ENCODE results near the gene VPS37B. TPM values are rescaled to one million over a fixed set of nuclear protein-coding genes. Genes with fewer than 3 reads are reported as not detected.

VPS37B gene
- total RNA-seq, 1 experiment from 2014 or later, result 18.1 TPM

- Mint-ChIP-seq H3K27ac (no peak overlapping the region), H3K36me3 (no peaks in the 10 kb centered on the region), H3K9me3 (peaks cover 6% of the 10 kb centered on the region), H3K27me3 (ENCODE audit: low read depth) (peaks cover 45% of the 10 kb centered on the region), H3K4me1 (peaks cover 19% of the 10 kb centered on the region), H3K4me3 (no peak overlapping the region)
- POLR2A ChIA-PET, result no interaction called here
- TF ChIP-seq, protein P1, sequence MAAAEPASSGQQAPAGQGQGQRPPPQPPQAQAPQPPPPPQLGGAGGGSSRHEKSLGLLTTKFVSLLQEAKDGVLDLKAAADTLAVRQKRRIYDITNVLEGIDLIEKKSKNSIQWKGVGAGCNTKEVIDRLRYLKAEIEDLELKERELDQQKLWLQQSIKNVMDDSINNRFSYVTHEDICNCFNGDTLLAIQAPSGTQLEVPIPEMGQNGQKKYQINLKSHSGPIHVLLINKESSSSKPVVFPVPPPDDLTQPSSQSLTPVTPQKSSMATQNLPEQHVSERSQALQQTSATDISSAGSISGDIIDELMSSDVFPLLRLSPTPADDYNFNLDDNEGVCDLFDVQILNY (CRISPR knock-in tag; IDR thresholded peaks at IDR 0.05), result no peak
- TF ChIP-seq FOXP1 (CRISPR knock-in tag; IDR thresholded peaks at IDR 0.05; ENCODE audit: borderline replicate concordance) (no peak), PRDM15 (CRISPR knock-in tag; IDR thresholded peaks at IDR 0.05) (no peak), JUN (CRISPR knock-in tag; IDR thresholded peaks at IDR 0.05) (no peak), ZNF232 (CRISPR knock-in tag; IDR thresholded peaks at IDR 0.05) (no peak), CTCF (IDR thresholded peaks at IDR 0.05) (no peak), HMGA2 (CRISPR knock-in tag; IDR thresholded peaks at IDR 0.05) (no peak), KAT7 (CRISPR knock-in tag; IDR thresholded peaks at IDR 0.05; ENCODE audit: borderline replicate concordance) (no peak), PREB (CRISPR knock-in tag; IDR thresholded peaks at IDR 0.05; ENCODE audit: borderline replicate concordance) (no peak), SMAD3 (CRISPR knock-in tag; IDR thresholded peaks at IDR 0.05; ENCODE audit: borderline replicate concordance) (no peak), MYBL2 (CRISPR knock-in tag; IDR thresholded peaks at IDR 0.05) (no peak)
- TF ChIP-seq, protein P2, sequence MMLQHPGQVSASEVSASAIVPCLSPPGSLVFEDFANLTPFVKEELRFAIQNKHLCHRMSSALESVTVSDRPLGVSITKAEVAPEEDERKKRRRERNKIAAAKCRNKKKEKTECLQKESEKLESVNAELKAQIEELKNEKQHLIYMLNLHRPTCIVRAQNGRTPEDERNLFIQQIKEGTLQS (CRISPR knock-in tag; conservative IDR thresholded peaks at IDR 0.05), result no peak
- TF ChIP-seq, protein P3, sequence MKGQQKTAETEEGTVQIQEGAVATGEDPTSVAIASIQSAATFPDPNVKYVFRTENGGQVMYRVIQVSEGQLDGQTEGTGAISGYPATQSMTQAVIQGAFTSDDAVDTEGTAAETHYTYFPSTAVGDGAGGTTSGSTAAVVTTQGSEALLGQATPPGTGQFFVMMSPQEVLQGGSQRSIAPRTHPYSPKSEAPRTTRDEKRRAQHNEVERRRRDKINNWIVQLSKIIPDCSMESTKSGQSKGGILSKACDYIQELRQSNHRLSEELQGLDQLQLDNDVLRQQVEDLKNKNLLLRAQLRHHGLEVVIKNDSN (CRISPR knock-in tag; IDR thresholded peaks at IDR 0.05), result no peak
- no peak for ATAC-seq
- DNase-seq (ENCODE audit: low spot score), result no peak
- CTCF ChIA-PET, result interaction anchor here (1.0 kb wide), 1 partner anchor 39 kb away, joined by 3 read pairs; no protein-coding TSS in a partner anchor
Measured at GRCh38 chr12:122899887-122900286, 4.0 kb upstream of the VPS37B start.

DNA sequence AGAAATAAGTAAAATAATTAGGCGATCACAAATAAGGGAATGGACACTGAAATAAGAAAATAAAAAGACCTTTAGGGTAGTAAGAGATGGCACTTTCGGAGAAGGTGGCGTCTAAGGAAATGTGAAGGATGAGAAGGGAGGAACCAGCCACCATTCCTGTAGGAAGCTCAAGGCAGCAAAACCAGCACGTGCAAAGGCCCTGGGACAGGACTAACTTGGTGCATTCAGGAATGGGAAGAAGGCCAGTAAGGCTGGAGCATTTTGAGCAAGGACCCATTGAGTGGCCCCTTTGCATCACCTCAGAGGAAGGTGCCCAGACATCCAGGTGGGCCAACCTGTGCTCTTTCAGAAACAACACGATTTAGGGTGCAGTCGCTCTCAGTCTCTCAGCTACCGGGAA is 738 bp upstream of the VPS37B start:
- no peak for ATAC-seq
- H3K4me1 Mint-ChIP-seq, result peaks cover 33% of the 10 kb centered on the region
- H3K27me3 Mint-ChIP-seq (ENCODE audit: low read depth), result peaks cover 62% of the 10 kb centered on the region

More for the DNA sequence above, 738 bp upstream of the VPS37B start:
- peaks cover 6% of the 10 kb centered on the region for H3K9me3 Mint-ChIP-seq
- DNase-seq (ENCODE audit: low spot score), result no peak
- POLR2A ChIA-PET, result interaction anchor here (1.2 kb wide), 1 partner anchor 70 kb away, joined by 3 read pairs; the partner anchor contains the start of gene ABCB9
- peak overlapping the region; percentile 83 for H3K4me3 Mint-ChIP-seq
- peak overlapping the region; percentile 62 for H3K27ac Mint-ChIP-seq
- no peaks in the 10 kb centered on the region for H3K36me3 Mint-ChIP-seq
- CTCF ChIA-PET, result interaction anchor here (1.8 kb wide), 1 partner anchor 29 kb away, joined by 6 read pairs; no protein-coding TSS in a partner anchor
- TF ChIP-seq NR1H2 (CRISPR knock-in tag; IDR thresholded peaks at IDR 0.05), result no peak
- 0 out of 2 replicates have a peak, but pooled peaks have one; percentile 54 for TF ChIP-seq GTF2I (CRISPR knock-in tag; conservative IDR thresholded peaks at IDR 0.05)
